NCI-H748 treated with DMSO at 0.1 percent for 48 hours (cell line): ENCODE data around the gene LDAH.
"Not testable (repeated sequence)": the region's sequence is repeated elsewhere in the genome, so short reads cannot be mapped to it uniquely, and the experiment has no call there.

Source experiments
- DNase-seq: peaks from one replicate; lab custom pipeline; 2025; lab: John Stamatoyannopoulos, UW

The LDAH gene

GRCh38 chr2:20822535-20823490, at the start of gene LDAH:
Gene LDAH, minus strand, starts transcription at chr2:20823101. Its CDS starts 21,638 bp downstream, at chr2:20801463.
- peak; percentile 77 for DNase-seq

GRCh38 chr2:20868377-20868776, 45.5 kb upstream of the LDAH start:
- no peak for DNase-seq

GRCh38 chr2:20862850-20863249, 39.9 kb upstream of the LDAH start:
- no peak for DNase-seq

GRCh38 chr2:20855456-20855855, 32.6 kb upstream of the LDAH start:
- no peak for DNase-seq

- DNase-seq: no peak
Observed at GRCh38 chr2:20852670-20853069, 29.8 kb upstream of the LDAH start.

- no peak for DNase-seq
Observed at GRCh38 chr2:20852139-20852538, 29.2 kb upstream of the LDAH start.

GRCh38 chr2:20844246-20844645, 21.3 kb upstream of the LDAH start:
- DNase-seq: no peak

- no peak for DNase-seq
Observed at GRCh38 chr2:20839052-20839451, 16.2 kb upstream of the LDAH start.

- peak; percentile 85 for DNase-seq
Observed at GRCh38 chr2:20838016-20838415, 15.1 kb upstream of the LDAH start.

- no peak for DNase-seq
Observed at GRCh38 chr2:20836521-20836920, 13.6 kb upstream of the LDAH start.

GRCh38 chr2:20834331-20834730, 11.4 kb upstream of the LDAH start:
- DNase-seq: no peak

GRCh38 chr2:20832606-20833005, 9.7 kb upstream of the LDAH start:
- no peak for DNase-seq

GRCh38 chr2:20829861-20830260, 7.0 kb upstream of the LDAH start:
- DNase-seq: no peak

- no peak for DNase-seq
Observed at GRCh38 chr2:20823917-20824316, 1.0 kb upstream of the LDAH start.

- DNase-seq: no peak
Observed at GRCh38 chr2:20818820-20819219, 4.1 kb downstream of the LDAH start.

- DNase-seq: no peak
Observed at GRCh38 chr2:20815216-20815615, 7.7 kb downstream of the LDAH start.

- no peak for DNase-seq
Observed at GRCh38 chr2:20812779-20813178, 10.1 kb downstream of the LDAH start.

GRCh38 chr2:20806286-20806685, 16.6 kb downstream of the LDAH start:
- DNase-seq: no peak

GRCh38 chr2:20803974-20804373, 18.9 kb downstream of the LDAH start:
- DNase-seq: no peak

- no peak for DNase-seq
Observed at GRCh38 chr2:20803226-20803682, 19.6 kb downstream of the LDAH start.

GRCh38 chr2:20797096-20797495, 25.8 kb downstream of the LDAH start:
- DNase-seq: no peak

GRCh38 chr2:20796374-20796791, 26.5 kb downstream of the LDAH start:
- DNase-seq: no peak

GRCh38 chr2:20793944-20794343, 29.0 kb downstream of the LDAH start:
- not testable (repeated sequence) for DNase-seq
